Spleen (tissue), 7 donors: ENCODE measurements around the gene SMOC2.

Experiments used
- POLR2AphosphoS5 ChIP-seq, 3 donors: sonication (generic); formaldehyde crosslinking; IDR thresholded peaks; one replicate each; pipeline ENCODE4 v1.5.1; 2017; ENCODE audit warnings: antibody characterized with exemption in 3 of 3
- TF ChIP-seq, protein P1 (sequence below), 11 experiments: fragments of 200-600 bp in 7 of 11; fragments of 450-650 bp in 4 of 11; sonication (generic) in 4 of 11; IDR thresholded peaks in 8 of 11; conservative IDR thresholded peaks in 3 of 11; 1 replicate in 7 of 11; 2 replicates in 4 of 11; pipeline versions ENCODE4 v1.4.0 to v1.8.0; 2016 to 2021; ENCODE audit warnings: antibody characterized with exemption in 11 of 11, inconsistent platforms in 4 of 11, mild to moderate bottlenecking in 1 of 11
- donor health status: DM: no; HTN: no; CAD: no; lungs with moderate emphysema.
- donor health status: DM: no; HTN: no; CAD: no.
- donor health status: DM: no; HTN: no; CAD: no.

DNA sequence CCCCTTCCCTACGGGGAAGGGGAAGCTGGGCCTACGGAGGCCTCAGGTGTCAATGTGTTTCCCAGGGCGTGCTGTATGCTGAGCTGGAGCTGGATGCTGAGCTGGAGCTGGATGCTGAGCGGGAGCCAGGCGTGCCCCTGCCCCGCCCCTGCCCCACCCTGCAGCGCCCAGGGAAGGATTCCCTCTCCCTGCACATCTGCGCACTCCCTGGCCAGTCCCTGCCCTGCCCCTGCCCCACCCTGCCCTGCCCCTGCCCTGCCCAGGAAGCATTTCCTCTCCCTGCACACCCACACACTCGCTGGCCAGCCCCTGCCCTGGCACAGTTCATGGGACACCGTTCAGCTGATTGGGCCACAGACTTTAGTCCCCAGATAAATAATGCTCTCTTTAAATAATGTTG lies 196.8 kb downstream of the SMOC2 start:
- no peak for TF ChIP-seq POLR2AphosphoS5 (IDR thresholded peaks at IDR 0.05)
- TF ChIP-seq, protein P1, sequence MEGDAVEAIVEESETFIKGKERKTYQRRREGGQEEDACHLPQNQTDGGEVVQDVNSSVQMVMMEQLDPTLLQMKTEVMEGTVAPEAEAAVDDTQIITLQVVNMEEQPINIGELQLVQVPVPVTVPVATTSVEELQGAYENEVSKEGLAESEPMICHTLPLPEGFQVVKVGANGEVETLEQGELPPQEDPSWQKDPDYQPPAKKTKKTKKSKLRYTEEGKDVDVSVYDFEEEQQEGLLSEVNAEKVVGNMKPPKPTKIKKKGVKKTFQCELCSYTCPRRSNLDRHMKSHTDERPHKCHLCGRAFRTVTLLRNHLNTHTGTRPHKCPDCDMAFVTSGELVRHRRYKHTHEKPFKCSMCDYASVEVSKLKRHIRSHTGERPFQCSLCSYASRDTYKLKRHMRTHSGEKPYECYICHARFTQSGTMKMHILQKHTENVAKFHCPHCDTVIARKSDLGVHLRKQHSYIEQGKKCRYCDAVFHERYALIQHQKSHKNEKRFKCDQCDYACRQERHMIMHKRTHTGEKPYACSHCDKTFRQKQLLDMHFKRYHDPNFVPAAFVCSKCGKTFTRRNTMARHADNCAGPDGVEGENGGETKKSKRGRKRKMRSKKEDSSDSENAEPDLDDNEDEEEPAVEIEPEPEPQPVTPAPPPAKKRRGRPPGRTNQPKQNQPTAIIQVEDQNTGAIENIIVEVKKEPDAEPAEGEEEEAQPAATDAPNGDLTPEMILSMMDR (IDR thresholded peaks at IDR 0.05 in 8 of 11, conservative IDR thresholded peaks at IDR 0.05 in 3 of 11): no peak
